NOMO-1 treated with DMSO at 0.1 percent for 48 hours (cell line): ENCODE measurements around the gene PPIA.
A peak's percentile ranks its signal among the peaks of the same experiment; 100 is the strongest.
"Not testable (repeated sequence)": the region's sequence is repeated elsewhere in the genome, so short reads cannot be mapped to it uniquely, and the experiment has no call there.

Experiments used
- DNase-seq: peaks from one replicate; lab custom pipeline; 2025; ENCODE audit not compliant: unreplicated experiment; lab: John Stamatoyannopoulos, UW

PPIA gene

DNA sequence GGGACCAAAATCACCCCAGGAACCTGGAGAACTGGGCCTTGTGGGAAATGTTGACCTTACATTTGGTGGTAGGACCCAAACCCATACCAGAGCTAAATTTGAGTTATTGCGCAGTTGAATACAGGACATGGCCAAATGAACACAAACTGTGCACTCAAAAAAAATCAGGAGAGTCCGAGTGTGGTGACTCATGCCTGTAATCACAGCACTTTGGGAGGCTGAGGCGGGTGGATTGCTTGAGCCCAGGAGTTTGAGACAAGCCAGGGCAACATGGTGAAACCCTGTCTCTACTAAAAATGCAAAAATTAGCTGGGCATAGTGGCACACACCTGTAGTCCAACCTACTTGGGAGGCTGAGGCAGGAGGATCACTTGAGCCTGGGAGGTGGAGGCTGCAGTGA, 11.3 kb upstream of the PPIA start:
- not testable (repeated sequence) for DNase-seq

DNA sequence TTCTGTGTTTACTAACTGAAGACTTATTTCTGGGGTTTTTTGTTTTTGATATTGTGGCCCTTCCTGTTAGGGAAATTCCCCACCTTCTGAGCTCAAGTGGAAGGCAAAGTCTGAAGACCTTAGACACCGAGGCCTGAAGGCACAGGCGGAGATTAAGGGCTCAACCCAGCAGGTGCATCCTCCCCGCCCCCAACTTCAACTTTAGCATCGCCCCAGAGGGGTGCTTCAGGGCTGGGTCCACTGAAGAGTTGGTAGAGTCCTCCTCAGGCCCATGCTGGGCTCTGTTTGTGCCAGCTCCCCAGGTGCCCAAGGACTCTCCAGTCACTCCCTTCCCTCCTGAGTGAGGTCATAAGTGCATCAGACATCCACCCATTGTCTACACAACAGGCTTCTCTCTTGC, 9.4 kb upstream of the PPIA start:
- DNase-seq, result no peak

DNA sequence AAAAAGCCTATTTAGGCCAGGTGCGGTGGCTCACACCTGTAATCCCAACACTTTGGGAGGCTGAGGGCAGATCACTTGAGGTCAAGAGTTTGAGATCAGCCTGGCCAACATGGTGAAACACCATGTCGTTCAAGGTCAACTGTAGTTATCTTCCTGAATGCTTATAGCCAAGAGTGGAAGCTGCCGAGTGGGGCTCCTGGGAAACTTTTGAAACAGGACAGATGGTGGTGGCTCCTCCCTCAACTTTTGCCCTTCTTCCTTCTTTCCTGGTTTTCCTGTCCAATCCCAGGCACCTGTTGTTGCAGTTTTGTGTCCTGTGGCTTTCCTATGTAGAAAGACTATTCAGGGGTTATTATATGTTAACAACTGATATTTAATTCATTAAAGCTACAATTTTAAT, 8.7 kb upstream of the PPIA start:
- DNase-seq, result no peak

DNA sequence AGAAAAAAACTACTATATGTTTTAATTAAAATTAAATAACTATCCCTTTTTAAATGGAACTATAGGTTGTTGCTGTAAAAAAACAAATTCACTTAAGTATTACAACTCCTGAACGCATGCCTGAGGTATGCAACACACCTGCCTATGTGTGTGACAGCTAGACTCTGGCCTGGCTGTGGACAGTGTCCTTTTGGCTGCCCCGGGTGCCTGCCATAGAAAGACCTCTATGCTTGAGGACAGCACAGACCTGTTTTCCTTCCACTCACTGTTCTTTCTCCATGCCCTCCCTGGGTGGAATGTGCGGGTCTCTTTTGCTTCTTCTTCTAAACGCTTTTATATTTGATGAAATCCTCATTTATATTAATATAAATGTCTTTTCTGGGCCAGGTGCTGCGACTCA, 6.5 kb upstream of the PPIA start:
- DNase-seq, result no peak

DNA sequence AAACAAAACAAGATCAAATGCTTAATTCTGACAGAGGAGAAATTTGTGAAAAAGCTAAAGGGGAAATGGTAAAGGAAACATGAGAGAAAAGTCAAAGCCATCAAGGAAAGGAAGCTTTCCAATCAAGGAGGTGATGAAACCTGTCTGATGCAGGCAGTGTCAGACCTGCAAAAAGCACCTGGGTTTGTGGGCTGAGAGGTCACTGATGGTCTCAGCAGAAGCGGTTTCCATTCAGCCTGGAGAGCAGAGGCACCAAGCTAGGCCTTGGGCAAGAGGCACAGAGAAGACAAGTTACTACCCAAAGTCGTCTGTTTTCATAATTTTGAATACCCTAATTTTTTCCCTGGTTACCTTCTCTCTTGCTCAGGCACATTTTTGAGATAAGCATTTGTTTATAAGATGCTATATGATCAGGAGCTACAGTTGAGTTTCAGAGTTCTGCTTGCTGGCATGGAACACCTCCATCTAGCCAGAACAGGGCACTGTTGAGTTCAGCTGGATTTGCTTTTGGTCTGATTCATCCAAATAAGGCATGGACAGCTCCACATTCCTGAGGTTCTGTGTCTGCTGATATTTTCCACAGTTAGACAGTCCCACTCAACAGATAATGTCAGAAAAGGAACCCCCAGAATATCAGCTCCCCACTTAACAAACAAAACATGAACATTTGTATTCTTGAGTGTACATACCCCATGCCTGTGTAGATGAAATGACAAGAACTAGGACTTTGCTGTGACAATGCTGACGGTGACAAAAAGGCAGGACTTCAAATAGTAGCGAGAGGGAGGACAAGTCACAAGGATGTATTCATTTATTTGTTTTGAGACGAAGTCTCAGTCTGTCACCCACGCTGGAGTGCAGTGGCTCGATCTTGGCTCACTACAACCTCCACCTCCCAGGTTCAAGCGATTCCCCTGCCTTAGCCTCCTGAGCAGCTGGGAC, 4.9 kb upstream of the PPIA start:
- no peak for DNase-seq

DNA sequence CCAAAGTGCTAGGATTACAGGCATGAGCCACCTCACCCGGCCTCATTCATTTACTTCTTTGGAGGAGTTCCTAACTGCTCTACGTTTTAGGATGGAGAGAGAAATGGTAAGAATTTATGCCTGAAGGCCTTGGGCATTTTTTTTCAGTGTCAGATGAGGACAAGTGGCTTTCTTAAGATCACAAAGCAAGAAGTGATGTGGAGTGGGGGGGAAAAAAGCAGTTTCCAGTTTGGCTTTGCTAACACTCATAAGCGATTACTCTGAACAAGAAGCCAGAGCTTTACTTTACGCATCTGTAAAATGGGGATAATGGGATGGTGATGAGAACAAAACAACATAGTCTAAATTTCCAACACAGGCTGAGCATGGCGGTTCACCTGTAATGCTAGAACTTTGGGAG, 2.6 kb upstream of the PPIA start:
- DNase-seq, result no peak

DNA sequence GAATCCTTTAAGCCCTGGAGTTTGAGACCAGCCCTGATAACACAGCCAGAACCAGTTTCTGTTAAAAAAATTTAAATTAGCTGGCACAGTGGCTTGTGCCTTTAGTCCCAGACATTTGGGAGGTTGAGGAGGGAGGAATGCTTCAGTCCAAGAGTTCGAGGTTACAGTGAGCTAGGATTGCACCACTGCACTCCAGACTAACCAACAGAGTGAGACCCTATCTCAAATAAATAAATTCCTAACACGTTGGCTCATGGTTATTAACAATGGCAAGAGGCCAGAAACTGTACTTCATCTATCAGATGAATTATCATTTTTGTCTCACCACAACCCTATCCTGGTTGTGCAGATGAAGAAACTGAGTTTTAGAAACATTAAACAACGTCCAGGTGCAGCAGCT, 2.1 kb upstream of the PPIA start:
- no peak for DNase-seq

DNA sequence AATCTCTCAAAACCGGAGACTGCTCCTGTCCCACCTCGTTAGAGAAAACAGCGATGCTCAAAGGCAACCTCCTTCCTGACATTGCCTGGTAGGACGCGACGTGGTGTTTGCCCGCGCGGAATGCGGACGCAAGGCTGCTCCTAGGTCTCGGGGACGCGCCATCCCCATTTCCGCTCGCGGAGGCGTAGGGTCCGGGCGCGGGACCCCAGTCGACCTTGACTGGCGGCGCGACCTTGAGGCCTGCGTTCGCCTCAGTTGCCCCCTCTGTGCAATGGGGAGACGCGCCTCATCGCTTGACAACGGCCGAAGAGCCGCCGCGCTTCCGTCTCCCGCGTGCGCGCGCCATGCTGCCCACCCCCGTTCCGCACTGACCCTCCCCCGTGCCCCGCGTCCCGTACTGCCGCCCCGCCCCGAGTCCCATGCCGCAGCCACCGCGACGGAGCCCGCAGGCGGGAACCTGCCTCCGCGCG, 412 bp upstream of the PPIA start:
- DNase-seq, result peak; percentile 63

DNA sequence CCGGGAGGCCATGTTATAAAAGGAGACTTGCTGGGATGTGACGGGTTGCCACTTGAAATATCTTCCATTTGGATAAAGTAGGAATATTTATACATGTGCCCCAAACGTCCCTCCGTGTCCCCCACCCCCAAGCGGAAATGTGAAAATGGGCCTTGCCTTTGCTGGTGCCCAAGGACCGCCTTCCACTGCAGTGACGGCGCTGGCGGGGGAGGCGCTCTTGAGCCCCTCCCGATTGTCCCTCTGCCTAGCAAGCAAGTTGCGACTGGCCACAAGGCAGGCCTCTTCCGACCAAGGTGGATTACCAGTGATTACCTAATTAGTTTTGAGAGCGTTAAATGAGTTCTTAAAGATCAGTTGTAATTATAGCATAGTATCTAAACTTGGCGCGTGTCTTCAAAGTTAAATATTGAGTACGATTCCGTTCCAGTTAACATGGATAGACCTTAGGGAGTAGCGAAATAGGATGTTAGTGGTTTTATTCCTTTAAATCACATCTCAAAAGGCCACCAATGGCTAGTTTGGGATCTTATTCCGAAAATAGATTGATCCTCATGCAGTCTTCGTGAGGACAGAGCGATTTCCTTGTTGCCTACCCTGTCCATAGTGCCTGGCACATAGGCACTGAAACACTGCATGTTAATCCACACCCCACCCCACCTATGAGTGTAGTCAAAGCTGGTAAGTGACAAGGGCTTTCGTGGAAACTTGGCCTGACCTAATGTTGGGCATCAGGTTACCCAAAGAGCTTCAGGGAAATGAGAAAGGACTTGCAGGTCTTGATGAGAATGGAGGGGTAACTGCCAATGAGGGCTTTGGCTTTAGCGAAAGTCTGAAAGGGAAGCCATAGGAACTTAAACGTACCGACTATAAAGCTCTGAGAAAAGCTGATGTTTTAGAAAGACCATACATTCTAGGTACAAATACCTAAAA, 1.1 kb downstream of the PPIA start:
- DNase-seq, result peak; percentile 84

DNA sequence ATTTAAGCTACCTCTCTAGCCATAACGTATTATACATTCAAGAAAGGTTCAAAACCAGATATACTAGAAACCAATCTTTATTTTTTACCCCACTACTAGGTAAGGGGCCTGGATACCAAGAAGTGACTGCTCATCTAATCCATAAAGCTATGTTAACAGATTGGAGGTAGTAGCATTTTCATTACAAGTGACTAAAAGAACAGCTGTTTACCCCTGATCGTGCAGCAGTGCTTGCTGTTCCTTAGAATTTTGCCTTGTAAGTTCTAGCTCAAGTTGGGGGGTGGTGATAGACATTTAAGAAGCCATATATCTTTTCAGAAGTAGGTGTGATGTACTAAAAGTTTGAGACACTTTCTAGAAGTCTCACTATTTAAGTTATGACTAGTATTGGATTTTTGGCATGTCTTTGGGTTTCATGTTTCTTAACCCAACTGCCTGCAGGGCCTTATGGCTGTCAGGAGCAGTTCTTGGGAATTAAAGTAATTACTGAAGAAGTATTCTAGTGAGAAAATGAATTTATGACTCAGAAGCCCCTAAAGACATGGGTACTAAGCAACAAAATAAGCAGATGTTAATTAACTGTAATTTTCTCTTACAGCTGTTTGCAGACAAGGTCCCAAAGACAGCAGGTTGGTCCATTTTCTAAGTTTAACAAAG, 2.3 kb downstream of the PPIA start:
- DNase-seq, result no peak

DNA sequence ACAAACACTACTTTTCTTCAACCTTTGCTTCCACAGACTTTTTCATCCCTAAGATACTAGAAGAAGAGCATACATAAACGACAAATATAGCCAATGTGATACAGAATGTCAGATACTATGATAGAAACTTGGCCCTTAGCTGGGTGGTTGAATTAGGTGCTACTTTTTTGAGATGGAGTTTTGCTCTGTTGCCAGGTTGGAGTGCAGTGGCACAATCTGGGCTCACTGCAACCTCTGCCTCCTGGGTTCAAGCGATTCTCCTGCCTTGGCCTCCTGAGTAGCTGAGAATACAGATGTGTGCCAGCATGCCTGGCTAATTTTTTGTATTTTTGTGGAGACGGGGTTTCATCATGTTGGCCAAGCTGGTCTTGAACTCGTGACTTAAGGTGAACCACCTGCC, 3.5 kb downstream of the PPIA start:
- no peak for DNase-seq

DNA sequence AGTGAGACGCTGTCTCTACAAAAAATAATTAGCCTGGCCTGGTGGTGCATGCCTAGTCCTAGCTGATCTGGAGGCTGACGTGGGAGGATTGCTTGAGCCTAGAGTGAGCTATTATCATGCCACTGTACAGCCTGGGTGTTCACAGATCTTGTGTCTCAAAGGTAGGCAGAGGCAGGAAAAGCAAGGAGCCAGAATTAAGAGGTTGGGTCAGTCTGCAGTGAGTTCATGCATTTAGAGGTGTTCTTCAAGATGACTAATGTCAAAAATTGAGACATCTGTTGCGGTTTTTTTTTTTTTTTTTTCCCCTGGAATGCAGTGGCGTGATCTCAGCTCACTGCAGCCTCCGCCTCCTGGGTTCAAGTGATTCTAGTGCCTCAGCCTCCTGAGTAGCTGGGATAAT, 5.4 kb downstream of the PPIA start:
- DNase-seq, result no peak

DNA sequence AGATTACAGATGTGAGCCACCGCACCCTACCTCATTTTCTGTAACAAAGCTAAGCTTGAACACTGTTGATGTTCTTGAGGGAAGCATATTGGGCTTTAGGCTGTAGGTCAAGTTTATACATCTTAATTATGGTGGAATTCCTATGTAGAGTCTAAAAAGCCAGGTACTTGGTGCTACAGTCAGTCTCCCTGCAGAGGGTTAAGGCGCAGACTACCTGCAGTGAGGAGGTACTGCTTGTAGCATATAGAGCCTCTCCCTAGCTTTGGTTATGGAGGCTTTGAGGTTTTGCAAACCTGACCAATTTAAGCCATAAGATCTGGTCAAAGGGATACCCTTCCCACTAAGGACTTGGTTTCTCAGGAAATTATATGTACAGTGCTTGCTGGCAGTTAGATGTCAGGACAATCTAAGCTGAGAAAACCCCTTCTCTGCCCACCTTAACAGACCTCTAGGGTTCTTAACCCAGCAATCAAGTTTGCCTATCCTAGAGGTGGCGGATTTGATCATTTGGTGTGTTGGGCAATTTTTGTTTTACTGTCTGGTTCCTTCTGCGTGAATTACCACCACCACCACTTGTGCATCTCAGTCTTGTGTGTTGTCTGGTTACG, 6.0 kb downstream of the PPIA start:
- DNase-seq, result no peak

DNA sequence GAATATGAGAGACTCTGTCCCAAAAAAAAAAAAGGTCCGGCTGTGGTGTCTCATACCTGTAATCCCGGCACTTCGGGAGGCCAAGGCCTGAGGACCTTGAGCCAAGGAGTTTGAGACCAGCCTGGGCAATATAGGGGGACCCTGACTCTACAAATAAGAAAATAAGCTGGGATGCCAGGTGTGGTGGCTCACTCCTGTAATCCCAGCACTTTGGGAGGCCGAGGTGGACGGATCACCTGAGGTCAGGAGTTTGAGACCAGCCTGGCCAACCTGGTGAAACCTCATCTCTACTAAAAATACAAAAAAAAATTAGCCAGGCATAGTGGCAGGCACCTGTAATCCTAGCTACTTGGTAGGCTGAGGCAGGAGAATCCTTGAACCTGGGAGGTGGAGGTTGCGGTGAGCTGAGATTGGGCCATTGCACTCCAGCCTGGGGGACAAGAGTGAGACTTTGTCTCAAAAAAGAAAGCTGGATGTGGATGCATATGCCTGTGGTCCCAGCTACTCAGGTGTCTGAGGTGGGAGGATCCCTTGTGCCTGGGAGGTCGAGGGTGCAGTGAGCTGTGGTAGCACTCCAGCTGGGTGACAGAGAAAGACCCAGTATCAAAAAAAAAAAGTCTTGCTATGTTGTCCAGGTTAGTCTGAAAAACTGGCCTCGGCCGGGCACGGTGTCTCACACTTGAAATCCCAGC, 7.5 kb downstream of the PPIA start:
- DNase-seq, result not testable (repeated sequence)

DNA sequence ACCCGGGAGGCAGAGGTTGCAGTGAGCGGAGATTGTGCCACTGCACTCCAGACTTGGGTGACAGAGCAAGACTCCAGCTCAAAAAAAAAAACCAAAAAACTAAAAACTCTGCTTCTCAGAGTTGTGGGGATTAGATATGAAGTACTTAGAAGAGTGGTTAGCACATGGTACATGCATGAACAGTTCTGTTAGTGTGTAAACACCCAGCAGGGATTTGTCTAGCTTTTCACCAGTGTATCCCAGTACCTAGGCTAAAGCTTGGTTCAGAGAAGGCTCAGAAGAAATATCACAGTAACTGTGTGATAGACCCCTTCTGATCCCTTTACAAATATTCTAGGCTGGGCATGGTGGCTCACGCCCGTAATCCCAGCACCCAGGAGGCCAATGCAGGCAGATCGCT, 9.5 kb downstream of the PPIA start:
- DNase-seq, result no peak

DNA sequence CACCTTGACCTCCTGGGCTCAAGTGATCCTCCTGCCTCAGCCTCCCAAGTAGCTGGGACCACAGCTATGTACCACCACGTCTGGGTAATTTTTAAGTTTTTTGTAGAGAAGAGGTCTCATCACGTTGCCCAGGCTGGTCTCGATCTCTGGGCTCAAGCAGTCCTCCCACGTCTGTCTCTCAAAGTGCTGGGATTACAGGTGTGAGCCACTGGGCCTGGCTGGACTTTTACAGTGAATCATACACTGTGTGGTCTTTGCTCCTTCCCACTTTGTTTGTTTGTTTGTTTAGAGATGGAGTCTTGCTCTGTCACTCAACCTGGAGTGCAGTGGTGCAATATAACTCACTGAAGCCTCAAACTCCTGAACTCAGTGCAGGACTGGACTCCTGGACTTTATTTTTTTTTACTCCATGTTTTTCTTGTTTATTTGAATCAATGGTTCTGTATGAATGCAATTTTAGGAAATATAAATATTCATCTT, 12.5 kb downstream of the PPIA start:
- DNase-seq, result no peak

DNA sequence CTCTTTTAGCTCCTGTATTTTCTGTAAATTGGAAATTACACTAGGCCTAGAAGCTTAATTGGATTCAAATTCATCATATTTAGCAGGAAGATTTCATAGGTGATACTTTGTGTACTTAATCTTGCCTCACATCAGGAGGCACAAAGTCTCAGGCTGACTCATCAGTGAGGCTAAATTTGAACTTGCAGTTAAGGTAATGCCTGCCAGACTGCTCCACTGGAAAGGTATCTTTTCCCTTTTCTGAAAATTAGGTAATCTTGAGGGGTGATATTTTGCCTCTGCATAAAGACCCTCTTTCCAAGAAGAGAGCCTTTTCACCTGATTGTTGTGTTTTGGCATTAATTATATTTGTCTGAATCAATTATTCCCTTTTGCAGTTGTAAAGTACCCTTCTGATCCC, 14.6 kb downstream of the PPIA start:
- DNase-seq, result no peak

DNA sequence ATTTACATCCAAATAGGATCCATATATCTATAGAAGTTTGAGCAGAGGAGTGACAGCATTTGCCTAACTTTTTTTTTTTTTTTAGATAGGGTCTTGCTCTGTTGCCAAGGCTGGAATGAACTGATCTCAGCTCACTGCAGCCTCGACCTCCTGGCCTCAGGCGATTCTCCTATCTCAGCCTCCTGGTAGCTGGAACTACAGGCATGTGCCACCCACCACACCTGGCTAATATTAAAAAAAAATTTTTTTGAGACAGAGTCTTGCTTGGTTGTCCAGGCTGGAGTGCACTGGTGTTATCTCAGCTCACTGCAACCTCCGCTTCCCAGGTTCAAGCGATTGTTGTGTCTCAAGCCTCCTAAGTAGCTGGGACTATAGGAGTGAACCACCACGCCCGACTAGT, 15.1 kb downstream of the PPIA start:
- no peak for DNase-seq

DNA sequence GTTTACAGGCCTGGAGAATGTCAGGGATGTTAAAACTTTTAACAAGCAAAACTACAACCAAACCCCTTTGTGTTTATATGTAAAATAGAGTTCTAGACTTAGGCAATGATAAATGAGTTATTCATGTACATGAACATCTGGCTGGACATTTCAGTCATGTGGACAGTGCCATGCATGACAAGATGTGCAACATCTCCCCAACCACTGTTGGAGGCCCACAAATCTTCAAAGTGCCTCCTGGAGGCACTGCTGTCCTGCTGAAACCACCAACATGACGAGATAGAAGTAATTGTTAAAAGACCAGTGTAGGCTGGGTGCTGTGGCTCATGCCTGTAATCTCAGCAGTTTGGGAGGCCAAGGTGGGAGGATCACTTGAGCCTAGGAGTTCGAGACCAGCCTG, 18.4 kb downstream of the PPIA start:
- DNase-seq, result no peak

DNA sequence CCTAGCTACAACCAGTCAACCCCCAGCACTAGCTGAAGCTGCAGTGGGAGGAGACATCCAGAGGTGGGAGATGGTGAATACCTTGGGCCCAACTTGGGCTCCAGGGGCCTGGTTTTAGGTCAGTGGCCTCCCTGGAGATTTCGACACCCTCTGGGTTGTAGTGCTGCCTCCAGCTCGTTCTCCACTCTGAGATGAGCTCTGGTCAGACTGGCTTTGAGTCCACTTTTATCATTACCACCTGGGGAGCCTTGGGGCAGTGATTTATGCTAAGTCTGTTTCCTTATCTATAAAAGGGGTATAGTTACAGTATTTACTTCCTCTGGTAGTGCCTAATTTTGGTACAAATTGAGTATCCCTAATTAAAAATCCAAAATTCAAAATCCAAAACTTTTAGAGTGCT, 22.8 kb downstream of the PPIA start:
- no peak for DNase-seq
